ENCODE measurements around the gene CAMKK1. TPM values are rescaled to one million over a fixed set of nuclear protein-coding genes. Genes with fewer than 3 reads are reported as not detected.

The CAMKK1 gene
- total and polyA plus RNA-seq, 2 of the 4 experiments (the other 2 are of a cell fraction) = 4.1 to 8.2 TPM

DNA sequence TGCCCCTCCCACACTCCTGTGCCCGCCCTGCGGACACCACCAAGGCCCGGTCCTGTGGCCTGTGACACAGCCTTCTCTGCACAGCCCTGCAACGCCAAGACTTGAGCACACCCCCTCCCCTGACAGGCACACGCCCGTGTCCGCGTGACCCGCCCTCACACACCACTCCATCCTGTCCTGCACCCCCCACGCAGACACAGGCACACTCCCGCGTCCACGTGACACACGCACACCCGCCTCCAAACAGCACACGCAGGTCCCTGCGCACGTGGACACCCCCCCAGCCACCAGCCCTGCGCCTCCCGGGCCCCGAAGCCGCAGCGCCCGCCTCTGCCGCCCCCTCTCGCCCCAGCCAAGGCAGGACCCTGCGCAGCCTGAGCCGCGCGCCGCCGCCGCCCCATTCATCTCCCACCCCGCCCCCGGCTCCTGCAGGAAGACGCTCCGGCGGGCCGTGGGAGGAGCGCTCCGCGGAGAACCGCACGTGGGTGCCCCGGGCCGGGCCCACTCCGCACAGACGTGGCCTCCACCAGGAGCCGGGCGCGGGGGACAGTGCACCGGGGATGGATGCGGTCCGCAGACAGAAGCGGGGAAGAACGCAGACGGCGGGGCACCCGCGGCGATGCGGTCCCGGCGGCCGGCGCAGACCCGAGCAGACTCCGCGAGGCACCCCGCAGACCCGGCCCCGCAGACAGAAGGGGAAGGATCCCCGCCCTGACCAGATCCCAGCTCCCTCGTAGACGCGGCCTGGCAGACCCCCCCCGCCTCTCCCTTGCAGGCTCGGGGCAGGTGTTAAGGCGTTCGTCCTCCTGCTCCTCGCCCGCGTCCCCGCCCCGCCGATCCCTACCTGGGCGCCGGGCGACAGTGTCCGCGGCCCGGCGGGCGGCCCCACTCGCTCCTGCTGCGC lies 506 bp downstream of the CAMKK1 start:
- Histone ChIP-seq H2BK5ac (ENCODE audit: low read depth, low read length, poor library complexity, severe bottlenecking) (peak overlapping the region; percentile 33), H3K9ac (ENCODE audit: low read depth, low read length) (peak overlapping the region; percentile 58; the same call in 1 of the 2 replicates), H3K9me3 (ENCODE audit: control insufficient read depth, insufficient read depth, low read length) (no peaks in the 10 kb centered on the region), H4K5ac (ENCODE audit: low read depth, low read length) (no peak overlapping the region), H3K79me1 (ENCODE audit: low read depth in 1 of 2, low read length in 2 of 2) (peaks cover 8 to 46% of the 10 kb centered on the region in 2 experiments; a peak in 3 of 4 replicates), H3K27ac (ENCODE audit: insufficient read depth, low read length) (peak overlapping the region; percentile 23; the same call in 1 of the 2 replicates), H2BK120ac (ENCODE audit: low read depth, low read length) (no peak overlapping the region), H2AK5ac (ENCODE audit: low read depth, low read length) (peak overlapping the region; percentile 84), H2AK9ac (replicated peaks; ENCODE audit: low read depth, low read length, poor library complexity) (peak overlapping the region; percentile 92), H3K9me1 (ENCODE audit: insufficient read depth, low read length) (peaks cover 31% of the 10 kb centered on the region), H2AFZ (replicated peaks; ENCODE audit: low read length, poor library complexity) (peak overlapping the region; percentile 92), H3K4me1 (ENCODE audit: control insufficient read depth, insufficient read depth, low read length) (peaks cover 41% of the 10 kb centered on the region), H4K20me1 (ENCODE audit: insufficient read depth, low read length) (peaks cover 6% of the 10 kb centered on the region; the same call in 1 of the 2 replicates), H2BK15ac (ENCODE audit: low read depth, low read length) (no peak overlapping the region), H3K18ac (ENCODE audit: low read depth, low read length) (no peak overlapping the region), H3K56ac (ENCODE audit: extremely low read depth, insufficient read depth, low read length) (no peak overlapping the region), H3K14ac (replicated peaks; ENCODE audit: low read depth, low read length) (no peak overlapping the region), H2BK20ac (ENCODE audit: low read depth, low read length) (no peak overlapping the region), H3K4me2 (ENCODE audit: low read depth, low read length) (peak overlapping the region; percentile 87), H3K36me3 (ENCODE audit: control insufficient read depth, insufficient read depth, low read length) (no peaks in the 10 kb centered on the region), H3K23ac (ENCODE audit: low read depth, low read length) (no peak overlapping the region), H3K4me3 (ENCODE audit: insufficient read depth, low read depth, low read length) (peak overlapping the region; percentile 67), H3K4ac (ENCODE audit: low read depth, low read length) (no peak overlapping the region; the same call in 1 of the 2 replicates), H4K8ac (ENCODE audit: low read depth in 2 of 2, low read length in 2 of 2) (peak overlapping the region in 1 of 2 experiments; percentile 40; a peak in 2 of 4 replicates), H4K91ac (ENCODE audit: insufficient read depth, low read depth, low read length) (no peak overlapping the region), H3K27me3 (ENCODE audit: control insufficient read depth, insufficient read depth, low read length) (no peaks in the 10 kb centered on the region)
- in situ Hi-C loops (cut with MboI; ENCODE audit: low sequenced_read_pairs) = no loop called here
- WGBS, 2 experiments (ENCODE audit: extremely low coverage in 2 of 2, insufficient read length in 1 of 2) = 2% methylated on average over 11 of the region's 96 CpGs; no CpG with 5 or more reads in 1 of the 2 experiments
- intact Hi-C loops (cut with micrococcal nuclease) = loop anchor here (2.0 kb wide), 1 partner anchor 46 kb away; the partner anchor contains the start of gene NCBP3
- peak; percentile 27 for ATAC-seq (ENCODE audit: low read depth)
- ChIA-PET CTCF (no interaction called here), POLR2A (ENCODE audit: unreplicated experiment) (no interaction called here)
- DNase-seq = peak; percentile 66
- dilution Hi-C loops (cut with HindIII; ENCODE audit: low sequenced_read_pairs, unreplicated experiment) = no loop called here
- no TSS peak for BruUV-seq (replicated peaks)
- no peak for TF ChIP-seq MAFK (IDR thresholded peaks at IDR 0.05; ENCODE audit: low read depth, low read length)
- TF ChIP-seq, protein P1, sequence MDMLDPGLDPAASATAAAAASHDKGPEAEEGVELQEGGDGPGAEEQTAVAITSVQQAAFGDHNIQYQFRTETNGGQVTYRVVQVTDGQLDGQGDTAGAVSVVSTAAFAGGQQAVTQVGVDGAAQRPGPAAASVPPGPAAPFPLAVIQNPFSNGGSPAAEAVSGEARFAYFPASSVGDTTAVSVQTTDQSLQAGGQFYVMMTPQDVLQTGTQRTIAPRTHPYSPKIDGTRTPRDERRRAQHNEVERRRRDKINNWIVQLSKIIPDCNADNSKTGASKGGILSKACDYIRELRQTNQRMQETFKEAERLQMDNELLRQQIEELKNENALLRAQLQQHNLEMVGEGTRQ (IDR thresholded peaks at IDR 0.05; ENCODE audit: low read depth, low read length) = peak; percentile 91
- peak; percentile 51; the same call in 1 of the 2 replicates for TF ChIP-seq FOS (IDR thresholded peaks at IDR 0.05; ENCODE audit: low read depth, low read length)
- no peak for TF ChIP-seq RFX5 (IDR thresholded peaks at IDR 0.05; ENCODE audit: low read depth, low read length)
- TF ChIP-seq, protein P2, sequence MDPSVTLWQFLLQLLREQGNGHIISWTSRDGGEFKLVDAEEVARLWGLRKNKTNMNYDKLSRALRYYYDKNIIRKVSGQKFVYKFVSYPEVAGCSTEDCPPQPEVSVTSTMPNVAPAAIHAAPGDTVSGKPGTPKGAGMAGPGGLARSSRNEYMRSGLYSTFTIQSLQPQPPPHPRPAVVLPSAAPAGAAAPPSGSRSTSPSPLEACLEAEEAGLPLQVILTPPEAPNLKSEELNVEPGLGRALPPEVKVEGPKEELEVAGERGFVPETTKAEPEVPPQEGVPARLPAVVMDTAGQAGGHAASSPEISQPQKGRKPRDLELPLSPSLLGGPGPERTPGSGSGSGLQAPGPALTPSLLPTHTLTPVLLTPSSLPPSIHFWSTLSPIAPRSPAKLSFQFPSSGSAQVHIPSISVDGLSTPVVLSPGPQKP (IDR thresholded peaks at IDR 0.05; ENCODE audit: borderline replicate concordance, low read depth, low read length) = no peak
- TF ChIP-seq NFE2L2 (IDR thresholded peaks at IDR 0.05; ENCODE audit: low read depth, low read length) = peak; percentile 36; the same call in 1 of the 2 replicates
- TF ChIP-seq RAD21 (IDR thresholded peaks at IDR 0.05; ENCODE audit: low read length) = no peak
- TF ChIP-seq CHD1 (IDR thresholded peaks at IDR 0.05; ENCODE audit: low read depth, low read length) = no peak
- TF ChIP-seq BHLHE40 (IDR thresholded peaks at IDR 0.05; ENCODE audit: low read depth, low read length) = peak; percentile 95
- no peak for TF ChIP-seq RCOR1 (IDR thresholded peaks at IDR 0.05; ENCODE audit: insufficient replicate concordance, low read length)
- TF ChIP-seq, protein P3, sequence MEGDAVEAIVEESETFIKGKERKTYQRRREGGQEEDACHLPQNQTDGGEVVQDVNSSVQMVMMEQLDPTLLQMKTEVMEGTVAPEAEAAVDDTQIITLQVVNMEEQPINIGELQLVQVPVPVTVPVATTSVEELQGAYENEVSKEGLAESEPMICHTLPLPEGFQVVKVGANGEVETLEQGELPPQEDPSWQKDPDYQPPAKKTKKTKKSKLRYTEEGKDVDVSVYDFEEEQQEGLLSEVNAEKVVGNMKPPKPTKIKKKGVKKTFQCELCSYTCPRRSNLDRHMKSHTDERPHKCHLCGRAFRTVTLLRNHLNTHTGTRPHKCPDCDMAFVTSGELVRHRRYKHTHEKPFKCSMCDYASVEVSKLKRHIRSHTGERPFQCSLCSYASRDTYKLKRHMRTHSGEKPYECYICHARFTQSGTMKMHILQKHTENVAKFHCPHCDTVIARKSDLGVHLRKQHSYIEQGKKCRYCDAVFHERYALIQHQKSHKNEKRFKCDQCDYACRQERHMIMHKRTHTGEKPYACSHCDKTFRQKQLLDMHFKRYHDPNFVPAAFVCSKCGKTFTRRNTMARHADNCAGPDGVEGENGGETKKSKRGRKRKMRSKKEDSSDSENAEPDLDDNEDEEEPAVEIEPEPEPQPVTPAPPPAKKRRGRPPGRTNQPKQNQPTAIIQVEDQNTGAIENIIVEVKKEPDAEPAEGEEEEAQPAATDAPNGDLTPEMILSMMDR (conservative IDR thresholded peaks at IDR 0.05; ENCODE audit: low read depth, low read length) = no peak
- peak; percentile 70; the same call in 1 of the 2 replicates for TF ChIP-seq MAZ (IDR thresholded peaks at IDR 0.05; ENCODE audit: borderline replicate concordance, low read depth, low read length)
- TF ChIP-seq MXI1 (IDR thresholded peaks at IDR 0.05; ENCODE audit: borderline replicate concordance, low read depth, low read length) = peak; percentile 87; the same call in 1 of the 2 replicates
